ENCODE results near the gene MCU. TPM values are rescaled to one million over a fixed set of nuclear protein-coding genes. Genes with fewer than 3 reads are reported as not detected.

Gene MCU
- total RNA-seq, 1 experiment from 2014 or later, result 70.2 TPM

DNA sequence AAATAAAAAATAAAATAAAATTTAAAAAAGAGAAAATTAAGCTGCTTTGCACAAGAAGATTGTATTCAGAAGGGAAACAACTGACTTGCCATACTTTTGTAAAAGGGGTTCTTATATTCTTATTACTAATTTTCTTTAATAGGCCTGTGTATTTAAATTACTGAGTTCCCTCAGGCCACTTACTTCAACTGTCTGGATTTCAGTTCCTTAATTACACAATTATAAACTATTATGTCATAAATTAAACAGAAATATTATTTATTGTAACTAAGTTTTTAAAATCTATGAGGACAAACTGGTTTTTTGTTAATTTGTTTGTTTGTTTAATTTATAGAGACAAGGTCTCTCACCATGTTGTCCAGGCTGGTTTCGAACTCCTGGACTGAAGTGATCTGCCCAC, 43.6 kb upstream of the MCU start:
- no peak overlapping the region for H3K4me3 Mint-ChIP-seq (ENCODE audit: low read depth, unreplicated experiment)
- DNase-seq, result no peak
- no peaks in the 10 kb centered on the region for H3K27me3 Mint-ChIP-seq (ENCODE audit: unreplicated experiment)
- intact Hi-C loops (cut with micrococcal nuclease; ENCODE audit: unreplicated experiment), result no loop called here
- no peaks in the 10 kb centered on the region for H3K9me3 Mint-ChIP-seq (ENCODE audit: low read depth, unreplicated experiment)
- H3K27ac Mint-ChIP-seq (ENCODE audit: unreplicated experiment), result no peak overlapping the region
- CTCF ChIA-PET, result no interaction called here
- no peaks in the 10 kb centered on the region for H3K4me1 Mint-ChIP-seq (ENCODE audit: low read depth, unreplicated experiment)
- BruUV-seq (replicated peaks), result no TSS peak
- no peaks in the 10 kb centered on the region for H3K36me3 Mint-ChIP-seq (ENCODE audit: insufficient read depth, unreplicated experiment)
- TF ChIP-seq, protein P1, sequence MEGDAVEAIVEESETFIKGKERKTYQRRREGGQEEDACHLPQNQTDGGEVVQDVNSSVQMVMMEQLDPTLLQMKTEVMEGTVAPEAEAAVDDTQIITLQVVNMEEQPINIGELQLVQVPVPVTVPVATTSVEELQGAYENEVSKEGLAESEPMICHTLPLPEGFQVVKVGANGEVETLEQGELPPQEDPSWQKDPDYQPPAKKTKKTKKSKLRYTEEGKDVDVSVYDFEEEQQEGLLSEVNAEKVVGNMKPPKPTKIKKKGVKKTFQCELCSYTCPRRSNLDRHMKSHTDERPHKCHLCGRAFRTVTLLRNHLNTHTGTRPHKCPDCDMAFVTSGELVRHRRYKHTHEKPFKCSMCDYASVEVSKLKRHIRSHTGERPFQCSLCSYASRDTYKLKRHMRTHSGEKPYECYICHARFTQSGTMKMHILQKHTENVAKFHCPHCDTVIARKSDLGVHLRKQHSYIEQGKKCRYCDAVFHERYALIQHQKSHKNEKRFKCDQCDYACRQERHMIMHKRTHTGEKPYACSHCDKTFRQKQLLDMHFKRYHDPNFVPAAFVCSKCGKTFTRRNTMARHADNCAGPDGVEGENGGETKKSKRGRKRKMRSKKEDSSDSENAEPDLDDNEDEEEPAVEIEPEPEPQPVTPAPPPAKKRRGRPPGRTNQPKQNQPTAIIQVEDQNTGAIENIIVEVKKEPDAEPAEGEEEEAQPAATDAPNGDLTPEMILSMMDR (IDR thresholded peaks at IDR 0.05; ENCODE audit: unreplicated experiment), result no peak

DNA sequence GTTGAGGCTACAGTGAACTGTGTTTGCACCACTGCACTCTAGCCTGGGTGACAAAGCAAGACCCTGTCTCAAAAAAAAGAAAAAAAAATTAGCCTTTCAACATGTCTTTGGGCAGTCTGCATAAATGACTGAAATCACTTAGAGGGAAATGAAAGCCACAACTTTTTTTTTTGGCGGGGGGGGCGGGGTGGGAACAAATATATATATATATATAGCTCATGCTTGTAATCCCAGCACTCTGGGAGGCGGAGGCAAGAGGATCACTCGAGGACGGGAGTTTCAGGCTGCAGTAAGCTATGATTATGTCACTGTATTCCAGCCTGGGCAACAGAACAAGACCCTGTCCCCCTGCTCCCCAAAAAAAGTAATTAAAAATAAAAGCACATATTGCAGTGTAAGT, 42.7 kb upstream of the MCU start:
- TF ChIP-seq, protein P1 (IDR thresholded peaks at IDR 0.05; ENCODE audit: unreplicated experiment), result no peak
- H3K9me3 Mint-ChIP-seq (ENCODE audit: low read depth, unreplicated experiment), result no peaks in the 10 kb centered on the region
- no peak for DNase-seq
- no peaks in the 10 kb centered on the region for H3K27me3 Mint-ChIP-seq (ENCODE audit: unreplicated experiment)
- no TSS peak for BruUV-seq (replicated peaks)
- no peak overlapping the region for H3K4me3 Mint-ChIP-seq (ENCODE audit: low read depth, unreplicated experiment)
- intact Hi-C loops (cut with micrococcal nuclease; ENCODE audit: unreplicated experiment), result no loop called here
- H3K4me1 Mint-ChIP-seq (ENCODE audit: low read depth, unreplicated experiment), result no peaks in the 10 kb centered on the region
- CTCF ChIA-PET, result interaction anchor here (1.1 kb wide), 1 partner anchor 13 kb away, joined by 5 read pairs; no protein-coding TSS in a partner anchor
- no peaks in the 10 kb centered on the region for H3K36me3 Mint-ChIP-seq (ENCODE audit: insufficient read depth, unreplicated experiment)
- no peak overlapping the region for H3K27ac Mint-ChIP-seq (ENCODE audit: unreplicated experiment)

DNA sequence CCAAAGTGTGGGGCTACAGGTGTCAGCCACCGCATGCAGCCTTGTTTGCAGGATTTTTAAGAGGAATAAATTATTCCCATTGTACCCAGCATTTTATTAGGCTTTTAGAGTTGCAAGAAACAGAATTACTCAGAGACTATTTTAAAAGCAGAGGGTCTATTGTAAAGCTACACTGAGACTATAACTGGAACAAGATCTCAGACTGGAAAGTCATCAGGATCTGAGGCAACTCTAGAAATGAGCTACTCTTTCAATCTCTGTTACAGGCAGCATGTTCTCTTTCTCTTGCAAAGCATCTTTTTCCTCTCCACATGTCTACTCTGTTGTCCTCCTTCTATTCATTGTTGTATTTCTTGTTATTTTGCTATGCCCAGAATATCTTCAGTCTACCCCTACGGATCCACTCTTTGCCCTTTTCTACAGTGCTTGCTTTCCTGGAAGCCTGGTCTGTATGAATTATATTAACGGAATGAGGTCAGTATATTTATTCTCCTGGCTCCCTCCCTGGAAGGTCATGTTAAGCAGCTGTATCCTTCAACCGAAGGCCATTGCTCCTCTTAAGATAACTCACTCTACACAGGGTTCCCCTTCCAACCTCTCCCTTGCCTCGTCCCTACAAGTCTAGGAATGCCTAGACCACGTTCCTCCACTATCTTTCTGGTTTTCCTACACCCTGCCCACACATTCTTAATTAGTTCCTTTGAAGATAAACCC, 38.4 kb upstream of the MCU start:
- no peak for DNase-seq

DNA sequence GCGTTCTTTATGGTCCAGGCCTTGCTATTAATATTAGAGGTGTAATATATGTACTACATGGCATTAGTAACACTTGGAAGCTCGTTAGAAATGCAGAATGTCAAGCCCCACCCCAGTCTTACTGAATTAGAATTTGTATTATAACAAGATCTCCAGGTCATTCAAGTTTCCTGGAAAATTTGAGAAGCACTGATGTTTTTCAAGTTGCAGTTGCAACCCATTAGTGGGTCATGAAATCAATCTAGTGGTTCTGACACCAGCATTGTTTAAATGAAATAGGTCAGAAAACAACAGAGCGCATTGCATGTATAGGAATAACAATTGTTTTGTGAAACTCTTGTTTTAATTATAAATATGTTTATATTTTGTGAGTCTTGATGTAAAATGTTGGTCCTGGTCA, 37.2 kb upstream of the MCU start:
- BruUV-seq (replicated peaks), result no TSS peak
- Mint-ChIP-seq H3K9me3 (ENCODE audit: low read depth, unreplicated experiment) (no peaks in the 10 kb centered on the region), H3K36me3 (ENCODE audit: insufficient read depth, unreplicated experiment) (no peaks in the 10 kb centered on the region), H3K27me3 (ENCODE audit: unreplicated experiment) (no peaks in the 10 kb centered on the region), H3K4me1 (ENCODE audit: low read depth, unreplicated experiment) (peaks cover 16% of the 10 kb centered on the region), H3K27ac (ENCODE audit: unreplicated experiment) (no peak overlapping the region), H3K4me3 (ENCODE audit: low read depth, unreplicated experiment) (no peak overlapping the region)
- intact Hi-C loops (cut with micrococcal nuclease; ENCODE audit: unreplicated experiment), result no loop called here
- no peak for DNase-seq
- CTCF ChIA-PET, result interaction anchor here (0.9 kb wide), 1 partner anchor 9 kb away, joined by 3 read pairs; no protein-coding TSS in a partner anchor
- TF ChIP-seq, protein P1 (IDR thresholded peaks at IDR 0.05; ENCODE audit: unreplicated experiment), result no peak

More for the DNA sequence above, 38.4 kb upstream of the MCU start:
- CTCF ChIA-PET, result interaction anchor here (0.6 to 1.0 kb wide), 3 partner anchors 8 to 34 kb away, joined by 3 to 10 read pairs (median 3); no protein-coding TSS in a partner anchor
- Mint-ChIP-seq H3K9me3 (ENCODE audit: low read depth, unreplicated experiment) (no peaks in the 10 kb centered on the region), H3K27ac (ENCODE audit: unreplicated experiment) (no peak overlapping the region), H3K36me3 (ENCODE audit: insufficient read depth, unreplicated experiment) (no peaks in the 10 kb centered on the region), H3K4me1 (ENCODE audit: low read depth, unreplicated experiment) (peaks cover 4% of the 10 kb centered on the region), H3K4me3 (ENCODE audit: low read depth, unreplicated experiment) (no peak overlapping the region), H3K27me3 (ENCODE audit: unreplicated experiment) (no peaks in the 10 kb centered on the region)
- intact Hi-C loops (cut with micrococcal nuclease; ENCODE audit: unreplicated experiment), result no loop called here
- no TSS peak for BruUV-seq (replicated peaks)
- TF ChIP-seq, protein P1 (IDR thresholded peaks at IDR 0.05; ENCODE audit: unreplicated experiment), result no peak

All from Calu3 (cell line).